Upper lobe of left lung (tissue), 6 donors: ENCODE measurements around the gene FMC1. TPM values are rescaled to one million over a fixed set of nuclear protein-coding genes. Genes with fewer than 3 reads are reported as not detected.
A peak's percentile ranks its signal among the peaks of the same experiment; 100 is the strongest.
"Not testable (repeated sequence)": the region's sequence is repeated elsewhere in the genome, so short reads cannot be mapped to it uniquely, and the experiment has no call there.

Experiments
- ATAC-seq, 2 donors: fragments of 200-7000 bp; cut with Tn5 transposase; one replicate each; pipeline ENCODE4 v1.9.1; 2022; ENCODE audit warnings: mild to moderate bottlenecking in 2 of 2, moderate library complexity in 2 of 2; ENCODE audit not compliant: low FRiP score in 2 of 2
- DNase-seq, 2 donors: peaks; one replicate each; pipeline ENCODE4 v3.0.0-alpha.2; 2019 to 2020
- H3K27ac ChIP-seq, 4 donors: fragments of 200-600 bp; sonication (generic); one replicate each; pipeline ENCODE4 v1.5.1; 2016 to 2019
- H3K27me3 ChIP-seq, 4 donors: fragments of 200-600 bp; sonication (generic); one replicate each; pipeline ENCODE4 v1.5.1; 2017 to 2019
- H3K36me3 ChIP-seq, 4 donors: fragments of 200-600 bp; sonication (generic); one replicate each; pipeline ENCODE4 v1.5.1; 2016 to 2019
- H3K4me1 ChIP-seq, 4 donors: fragments of 200-600 bp; sonication (generic); one replicate each; pipeline ENCODE4 v1.5.1; 2018 to 2019
- H3K4me3 ChIP-seq, 4 donors: fragments of 200-600 bp; sonication (generic); one replicate each; pipeline ENCODE4 v1.5.1; 2017 to 2019; ENCODE audit warnings: mild to moderate bottlenecking in 2 of 4, moderate library complexity in 1 of 4
- H3K9me3 ChIP-seq, 4 donors: fragments of 200-600 bp; sonication (generic); one replicate each; pipeline ENCODE4 v1.5.1; 2018 to 2019
- EP300 ChIP-seq, 4 donors: sonication (generic); formaldehyde crosslinking; IDR thresholded peaks; one replicate each; pipeline ENCODE4 v1.5.1; 2017; ENCODE audit warnings: antibody characterized with exemption in 4 of 4, control low read depth in 2 of 4
- POLR2A ChIP-seq, 4 donors: fragments of 450-650 bp; IDR thresholded peaks; one replicate each; pipeline ENCODE4 v1.5.1; 2016 to 2017; ENCODE audit warnings: antibody characterized with exemption in 4 of 4, mild to moderate bottlenecking in 2 of 4
- POLR2AphosphoS5 ChIP-seq, 2 donors: sonication (generic); formaldehyde crosslinking; IDR thresholded peaks; one replicate each; pipeline ENCODE4 v1.5.1; 2017; ENCODE audit warnings: antibody characterized with exemption in 2 of 2
- WGBS, 2 donors: methylation state at CpG; one replicate each; pipeline ENCODE4 v1.1.5; 2017 to 2018; 5-methylcytosine and 5-hydroxymethylcytosine counted together
- total RNA-seq, 6 donors: library from RNA; depleted of rRNA in 4 of 6; stranded (reverse); fragments of >200 nt in 4 of 6; gene quantifications; one replicate each; pipeline versions ENCODE4 v1.1.0 to v1.2.1, GENCODE V29; 2016 to 2021
- TF ChIP-seq, protein P1 (sequence below), 6 experiments: fragments of 450-650 bp in 4 of 6; fragments of 200-600 bp in 2 of 6; sonication (generic) in 2 of 6; IDR thresholded peaks; one replicate each; pipeline ENCODE4 v1.5.1; 2016 to 2019; ENCODE audit warnings: antibody characterized with exemption in 6 of 6
- donor health status: DM: no; HTN: no; CAD: no; lungs with moderate emphysema.
- donor health status: DM: no; HTN: yes; CAD: no; lungs with severe emphysema.

Gene FMC1
- total RNA-seq, 6 donors from 2014 or later: 2.1 to 19.7 (median 9.2) TPM

DNA sequence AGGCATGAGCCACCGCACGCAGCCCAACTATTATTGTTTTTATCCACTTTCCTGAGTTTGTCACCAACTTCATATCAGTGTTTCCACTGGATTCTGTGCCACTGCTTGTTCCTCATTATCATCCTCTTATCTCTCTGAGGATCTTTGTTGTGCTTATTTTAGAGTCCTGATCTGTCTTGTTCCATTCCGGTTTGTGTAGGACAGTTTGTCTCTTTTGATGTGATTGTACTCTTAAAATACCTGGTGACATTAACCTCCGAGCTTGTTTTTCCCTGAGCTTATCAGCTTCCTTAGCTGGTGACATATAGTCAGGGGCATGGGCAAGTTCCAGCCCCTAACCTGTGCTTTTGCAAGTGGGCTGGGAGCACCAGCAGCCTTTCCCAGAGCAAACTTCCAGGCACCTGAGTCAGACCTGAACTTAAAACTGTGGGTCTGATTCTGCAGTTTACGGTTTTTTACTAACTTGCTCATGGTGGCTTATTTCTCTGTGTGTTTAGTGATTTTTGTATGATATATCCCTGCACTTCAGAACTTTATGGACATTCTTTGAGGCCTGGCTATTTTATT is 23.1 kb upstream of the FMC1 start:
- Histone ChIP-seq H3K36me3 (no peaks in the 10 kb centered on the region), H3K27ac (no peak overlapping the region), H3K4me3 (no peak overlapping the region), H3K4me1 (no peaks in the 10 kb centered on the region), H3K9me3 (no peaks in the 10 kb centered on the region), H3K27me3 (no peaks in the 10 kb centered on the region)
- WGBS, 2 donors: 59 to 67% methylated on average over 5 of the region's 5 CpGs
- ATAC-seq (no peak), DNase-seq (no peak)
- TF ChIP-seq POLR2AphosphoS5 (IDR thresholded peaks at IDR 0.05): no peak
- TF ChIP-seq, protein P1, sequence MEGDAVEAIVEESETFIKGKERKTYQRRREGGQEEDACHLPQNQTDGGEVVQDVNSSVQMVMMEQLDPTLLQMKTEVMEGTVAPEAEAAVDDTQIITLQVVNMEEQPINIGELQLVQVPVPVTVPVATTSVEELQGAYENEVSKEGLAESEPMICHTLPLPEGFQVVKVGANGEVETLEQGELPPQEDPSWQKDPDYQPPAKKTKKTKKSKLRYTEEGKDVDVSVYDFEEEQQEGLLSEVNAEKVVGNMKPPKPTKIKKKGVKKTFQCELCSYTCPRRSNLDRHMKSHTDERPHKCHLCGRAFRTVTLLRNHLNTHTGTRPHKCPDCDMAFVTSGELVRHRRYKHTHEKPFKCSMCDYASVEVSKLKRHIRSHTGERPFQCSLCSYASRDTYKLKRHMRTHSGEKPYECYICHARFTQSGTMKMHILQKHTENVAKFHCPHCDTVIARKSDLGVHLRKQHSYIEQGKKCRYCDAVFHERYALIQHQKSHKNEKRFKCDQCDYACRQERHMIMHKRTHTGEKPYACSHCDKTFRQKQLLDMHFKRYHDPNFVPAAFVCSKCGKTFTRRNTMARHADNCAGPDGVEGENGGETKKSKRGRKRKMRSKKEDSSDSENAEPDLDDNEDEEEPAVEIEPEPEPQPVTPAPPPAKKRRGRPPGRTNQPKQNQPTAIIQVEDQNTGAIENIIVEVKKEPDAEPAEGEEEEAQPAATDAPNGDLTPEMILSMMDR (IDR thresholded peaks at IDR 0.05): no peak
- TF ChIP-seq EP300 (IDR thresholded peaks at IDR 0.05): peak in 1 of 4 donors; percentile 52

DNA sequence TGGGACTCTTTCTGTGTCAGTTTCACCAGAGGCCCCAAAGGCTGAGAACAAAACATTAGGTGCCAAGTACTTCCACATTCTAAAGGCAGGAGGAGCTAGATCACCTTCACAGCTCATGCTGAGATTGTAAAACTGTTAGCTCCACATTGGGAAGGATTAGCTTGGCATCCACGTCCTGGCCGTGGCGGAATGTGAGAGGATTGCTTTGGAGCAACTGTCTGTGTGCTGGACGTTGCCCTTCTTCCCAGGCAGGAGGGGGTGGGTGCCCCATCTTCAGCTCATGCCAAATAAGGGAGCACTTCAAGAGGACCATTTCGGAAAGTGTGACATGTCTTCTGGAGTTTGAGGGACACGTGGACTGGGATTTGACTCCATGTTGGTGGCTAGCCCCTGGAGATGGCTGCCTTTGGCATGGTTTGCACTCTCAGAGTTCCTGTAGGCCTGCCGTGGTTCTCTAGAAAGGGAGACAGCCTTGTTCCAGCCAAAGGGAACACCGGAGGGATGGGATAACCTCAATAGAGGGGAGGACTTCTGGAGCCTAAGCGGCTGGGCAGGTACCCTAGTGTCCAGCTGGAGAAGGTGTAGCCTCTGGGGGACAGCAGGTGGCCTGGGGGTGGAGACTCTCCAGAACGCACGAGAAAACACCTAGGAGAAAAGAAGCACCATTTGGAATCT is 19.9 kb upstream of the FMC1 start:
- TF ChIP-seq, protein P1 (IDR thresholded peaks at IDR 0.05): peak in 1 of 6 experiments; percentile 6
- TF ChIP-seq EP300 (IDR thresholded peaks at IDR 0.05) (no peak), POLR2AphosphoS5 (IDR thresholded peaks at IDR 0.05) (no peak), POLR2A (IDR thresholded peaks at IDR 0.05) (no peak)
- Histone ChIP-seq H3K4me1 (no peaks in the 10 kb centered on the region), H3K27ac (no peak overlapping the region), H3K9me3 (no peaks in the 10 kb centered on the region), H3K36me3 (no peaks in the 10 kb centered on the region), H3K27me3 (no peaks in the 10 kb centered on the region), H3K4me3 (no peak overlapping the region)
- WGBS, 2 donors: 62 to 69% methylated on average over 11 of the region's 11 CpGs
- DNase-seq (no peak), ATAC-seq (no peak)

DNA sequence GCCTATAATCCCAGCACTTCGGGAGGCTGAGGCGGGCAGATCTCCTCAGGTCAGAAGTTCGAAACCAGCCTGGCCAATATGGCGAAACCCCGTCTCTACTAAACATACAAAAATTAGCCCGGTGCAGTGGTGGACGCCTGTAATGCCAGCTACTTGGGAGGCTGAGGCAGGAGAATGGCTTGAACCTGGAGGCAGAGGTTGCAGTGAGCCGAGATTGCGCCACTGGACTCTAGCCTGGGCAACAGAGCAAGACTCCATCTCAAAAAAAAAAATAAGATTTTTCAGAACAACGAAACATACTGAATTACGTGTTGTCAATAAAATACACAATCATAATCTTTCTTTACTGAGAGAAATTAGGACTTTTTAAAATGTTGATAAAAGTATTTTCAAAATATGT is 16.4 kb upstream of the FMC1 start:
- whole genome bisulfite sequencing, 2 donors: 95 to 97% methylated on average over 11 of the region's 11 CpGs
- not testable (repeated sequence) for H3K9me3 ChIP-seq, H3K27ac ChIP-seq, ATAC-seq, H3K4me3 ChIP-seq, H3K4me1 ChIP-seq, H3K36me3 ChIP-seq, H3K27me3 ChIP-seq, DNase-seq

DNA sequence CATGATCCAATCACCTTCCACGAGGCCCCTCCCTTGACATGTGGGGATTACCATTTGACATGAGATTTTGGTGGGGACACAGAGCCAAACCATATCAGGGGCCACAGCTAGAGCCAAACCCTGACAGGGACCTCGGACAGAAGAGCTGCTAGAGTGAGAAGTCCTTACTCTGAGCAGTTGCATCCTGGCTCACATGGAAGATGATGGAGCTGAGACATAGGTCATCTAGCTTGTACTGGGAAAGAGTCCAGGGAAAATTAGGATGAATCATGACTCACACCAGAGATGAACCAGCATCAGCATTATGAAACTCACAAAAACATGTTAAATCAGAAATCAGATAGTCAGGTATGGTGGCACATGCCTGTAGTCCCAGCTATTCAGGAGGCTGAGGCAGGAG is 12.8 kb upstream of the FMC1 start:
- peak in 1 of 2 donors; percentile 41 for ATAC-seq

DNA sequence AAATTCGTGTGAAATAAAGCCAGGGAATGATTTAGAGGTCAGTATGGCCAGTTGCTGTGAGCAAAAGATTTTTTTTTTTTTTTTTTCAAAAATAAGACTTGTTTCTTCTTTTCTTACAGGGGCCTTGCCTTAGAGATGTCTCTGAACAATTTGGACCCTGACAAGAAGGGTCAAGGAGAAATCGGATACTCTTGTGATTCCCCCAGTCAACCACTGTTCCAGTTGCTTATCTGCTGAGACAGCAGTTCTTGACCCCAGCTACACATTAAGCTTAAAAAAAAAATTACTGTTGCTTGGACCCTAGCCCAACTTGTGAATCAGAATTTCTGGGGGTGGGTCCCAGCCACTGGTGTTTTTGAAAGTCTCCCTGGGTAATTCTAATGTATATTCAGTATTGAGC is 12.0 kb upstream of the FMC1 start:
- no peaks in the 10 kb centered on the region for H3K36me3 ChIP-seq
- no peaks in the 10 kb centered on the region for H3K4me1 ChIP-seq
- 67 to 83% methylated on average over 2 of the region's 2 CpGs for WGBS, 2 donors
- no peaks in the 10 kb centered on the region for H3K27me3 ChIP-seq
- TF ChIP-seq EP300 (IDR thresholded peaks at IDR 0.05) (no peak), POLR2A (IDR thresholded peaks at IDR 0.05) (no peak), POLR2AphosphoS5 (IDR thresholded peaks at IDR 0.05) (no peak)
- TF ChIP-seq, protein P1 (IDR thresholded peaks at IDR 0.05): no peak
- H3K9me3 ChIP-seq: no peaks in the 10 kb centered on the region
- no peak overlapping the region for H3K27ac ChIP-seq
- ATAC-seq (no peak), DNase-seq (no peak)
- no peak overlapping the region for H3K4me3 ChIP-seq

More for the DNA sequence above, 12.8 kb upstream of the FMC1 start:
- H3K27me3 ChIP-seq: no peaks in the 10 kb centered on the region
- WGBS, 2 donors: 69 to 83% methylated on average over 2 of the region's 2 CpGs
- no peak overlapping the region for H3K4me3 ChIP-seq
- no peak overlapping the region for H3K27ac ChIP-seq
- TF ChIP-seq POLR2A (IDR thresholded peaks at IDR 0.05) (no peak), EP300 (IDR thresholded peaks at IDR 0.05) (no peak), POLR2AphosphoS5 (IDR thresholded peaks at IDR 0.05) (no peak)
- TF ChIP-seq, protein P1 (IDR thresholded peaks at IDR 0.05): no peak
- H3K36me3 ChIP-seq: no peaks in the 10 kb centered on the region
- H3K9me3 ChIP-seq: no peaks in the 10 kb centered on the region
- H3K4me1 ChIP-seq: no peaks in the 10 kb centered on the region
- no peak for DNase-seq
